K562 (cell line): Measurements from ENCODE around the gene SUOX. TPM values are rescaled to one million over a fixed set of nuclear protein-coding genes. Genes with fewer than 3 reads are reported as not detected.

Source experiments
- CBX2 ChIP-seq: fragments of 200-600 bp; sonication (generic); IDR thresholded peaks from one replicate; pipeline ENCODE4 v1.6.1; 2012; ENCODE audit warnings: mild to moderate bottlenecking, low read length, inconsistent platforms; ENCODE audit not compliant: insufficient read depth, poor library complexity, severe bottlenecking
- CXXC5 ChIP-seq: fragments of 250-450 bp; sonication (Bioruptor Pico); IDR thresholded peaks from 2 replicates; pipeline ENCODE4 v1.8.0; 2022; ENCODE audit warnings: inconsistent platforms, mild to moderate bottlenecking, moderate library complexity
- DIDO1 ChIP-seq: fragments of 450-650 bp; IDR thresholded peaks from 2 replicates; pipeline ENCODE4 v1.6.1; 2016; ENCODE audit warnings: low read depth, missing biosample characterization, missing genetic modification characterization
- E2F3 ChIP-seq: fragments of 250-450 bp; sonication (Bioruptor Pico); IDR thresholded peaks from 2 replicates; pipeline ENCODE4 v1.4.0; 2020; ENCODE audit warnings: mild to moderate bottlenecking
- ESRRB ChIP-seq: fragments of 250-450 bp; sonication (Bioruptor Pico); IDR thresholded peaks from 2 replicates; pipeline ENCODE4 v1.5.0; 2020; ENCODE audit warnings: mild to moderate bottlenecking, moderate library complexity, borderline replicate concordance
- FUS ChIP-seq: fragments of 200-400 bp; formaldehyde crosslinking; optimal IDR thresholded peaks from 2 replicates; pipeline ENCODE3; 2017; ENCODE audit warnings: low read depth, low read length
- GTF2F1 ChIP-seq: IDR thresholded peaks from 2 replicates; pipeline ENCODE4 v1.6.1; 2011; ENCODE audit warnings: low read depth, low read length, improper control_type of control experiment
- MYC ChIP-seq, 2 experiments: fragments of 250-450 bp in 1 of 2; sonication (Bioruptor Pico) in 1 of 2; IDR thresholded peaks; 2 replicates each; pipeline versions ENCODE4 v1.5.1 to v1.6.1; 2012 to 2021; ENCODE audit warnings: low read depth in 2 of 2, borderline replicate concordance in 1 of 2, improper control_type of control experiment in 1 of 2, low read length in 1 of 2, mild to moderate bottlenecking in 1 of 2, moderate library complexity in 1 of 2
- NCOA4 ChIP-seq: fragments of 450-650 bp; IDR thresholded peaks from 2 replicates; pipeline ENCODE4 v1.6.1; 2018; ENCODE audit warnings: mild to moderate bottlenecking; ENCODE audit not compliant: partially characterized antibody
- NONO ChIP-seq, 2 experiments: fragments of 200-400 bp in 1 of 2; fragments of 450-650 bp in 1 of 2; formaldehyde crosslinking in 1 of 2; IDR thresholded peaks; 2 replicates each; pipeline ENCODE4 v1.6.1; 2017; ENCODE audit warnings: low read depth in 2 of 2, mild to moderate bottlenecking in 2 of 2, moderate library complexity in 2 of 2, low read length in 1 of 2
- NR3C1 ChIP-seq: sonication (generic); formaldehyde crosslinking; IDR thresholded peaks from 2 replicates; pipeline ENCODE4 v1.8.1; 2022; ENCODE audit warnings: missing genetic modification reagents
- PCBP2 ChIP-seq: fragments of 200-400 bp; formaldehyde crosslinking; IDR thresholded peaks from 2 replicates; pipeline ENCODE4 v1.6.1; 2018; ENCODE audit warnings: low read length, low read depth, mild to moderate bottlenecking, moderate library complexity; ENCODE audit not compliant: poor library complexity, severe bottlenecking
- RB1 ChIP-seq: fragments of 450-650 bp; IDR thresholded peaks from 2 replicates; pipeline ENCODE4 v1.6.1; 2017; ENCODE audit warnings: low read depth, mild to moderate bottlenecking
- RBM22 ChIP-seq: fragments of 200-400 bp; formaldehyde crosslinking; IDR thresholded peaks from 2 replicates; pipeline ENCODE4 v1.6.1; 2018; ENCODE audit warnings: low read length, low read depth; ENCODE audit not compliant: poor library complexity, severe bottlenecking
- SETDB1 ChIP-seq: IDR thresholded peaks from one replicate; pipeline ENCODE4 v1.6.1; 2012; ENCODE audit warnings: low read length, control low read depth, inconsistent platforms
- SMAD4 ChIP-seq: fragments of 250-450 bp; sonication (Bioruptor Pico); conservative IDR thresholded peaks from 2 replicates; pipeline ENCODE4 v1.8.0; 2021; ENCODE audit warnings: inconsistent platforms, mild to moderate bottlenecking, moderate library complexity
- SMARCB1 ChIP-seq: IDR thresholded peaks from 2 replicates; pipeline ENCODE4 v1.6.1; 2011; ENCODE audit warnings: improper control_type of control experiment, low read depth; ENCODE audit not compliant: insufficient read length
- SRSF1 ChIP-seq: fragments of 200-400 bp; formaldehyde crosslinking; IDR thresholded peaks from 2 replicates; pipeline ENCODE4 v1.6.1; 2017; ENCODE audit warnings: mild to moderate bottlenecking, low read depth, low read length, moderate library complexity
- TEAD4 ChIP-seq, 2 experiments: sonication (generic) in 1 of 2; formaldehyde crosslinking in 1 of 2; IDR thresholded peaks; 2 replicates each; pipeline versions ENCODE4 v1.6.1 to v1.8.0; 2012 to 2022; ENCODE audit warnings: borderline replicate concordance in 1 of 2, inconsistent platforms in 1 of 2, low read length in 1 of 2, mild to moderate bottlenecking in 1 of 2, missing genetic modification reagents in 1 of 2
- ZNF133 ChIP-seq: fragments of 250-450 bp; sonication (Bioruptor Pico); IDR thresholded peaks from 2 replicates; pipeline ENCODE4 v1.4.0; 2020; ENCODE audit warnings: mild to moderate bottlenecking
- ZNF324 ChIP-seq: fragments of 250-450 bp; sonication (Bioruptor Pico); IDR thresholded peaks from 2 replicates; pipeline ENCODE4 v1.4.0; 2020; ENCODE audit warnings: mild to moderate bottlenecking
- ZNF707 ChIP-seq: fragments of 250-450 bp; sonication (Bioruptor Pico); conservative IDR thresholded peaks from 2 replicates; pipeline ENCODE4 v1.8.0; 2022; ENCODE audit warnings: inconsistent platforms, mild to moderate bottlenecking, moderate library complexity
- ZNF717 ChIP-seq: fragments of 250-450 bp; sonication (Bioruptor Pico); IDR thresholded peaks from 2 replicates; pipeline ENCODE4 v1.5.0; 2021
- polyA plus RNA-seq, 8 experiments: library from polyadenylated mRNA; depleted of rRNA in 4 of 8; stranded (reverse) in 5 of 8; unstranded in 3 of 8; fragments of >200 nt; fragmentation: Nextera tagmentation in 2 of 8; fragmentation: Illumina TruSeq in 1 of 8; extraction: Ambion mirVana in 2 of 8; extraction: Trizol in 1 of 8; gene quantifications; 2 replicates each; pipeline versions ENCODE4 v1.2.1 to v1.2.3, GENCODE V29; 2011 to 2014; ENCODE audit warnings: inconsistent platforms in 1 of 8, missing spikeins in 1 of 8
- total RNA-seq, 7 experiments: library from RNA; depleted of rRNA in 6 of 7; stranded (reverse); fragments of >200 nt in 6 of 7; fragmentation: Illumina TruSeq in 2 of 7; extraction: Trizol in 2 of 7; gene quantifications; 2 replicates each; pipeline versions ENCODE4 v1.2.1 to v1.2.3, GENCODE V29; 2011 to 2021; ENCODE audit warnings: low replicate concordance in 1 of 7
- TF ChIP-seq, protein P1 (sequence below): fragments of 200-800 bp; sonication (Bioruptor generic); IDR thresholded peaks from 2 replicates; pipeline ENCODE4 v1.6.1; 2016; ENCODE audit warnings: missing genetic modification characterization, missing compliant biosample characterization

Gene SUOX
- total and polyA plus RNA-seq, 9 of the 15 experiments (the other 6 are each of a cell fraction or from before 2014, with no cell fraction given) = 9.2 to 39.7 (median 25.4) TPM

DNA sequence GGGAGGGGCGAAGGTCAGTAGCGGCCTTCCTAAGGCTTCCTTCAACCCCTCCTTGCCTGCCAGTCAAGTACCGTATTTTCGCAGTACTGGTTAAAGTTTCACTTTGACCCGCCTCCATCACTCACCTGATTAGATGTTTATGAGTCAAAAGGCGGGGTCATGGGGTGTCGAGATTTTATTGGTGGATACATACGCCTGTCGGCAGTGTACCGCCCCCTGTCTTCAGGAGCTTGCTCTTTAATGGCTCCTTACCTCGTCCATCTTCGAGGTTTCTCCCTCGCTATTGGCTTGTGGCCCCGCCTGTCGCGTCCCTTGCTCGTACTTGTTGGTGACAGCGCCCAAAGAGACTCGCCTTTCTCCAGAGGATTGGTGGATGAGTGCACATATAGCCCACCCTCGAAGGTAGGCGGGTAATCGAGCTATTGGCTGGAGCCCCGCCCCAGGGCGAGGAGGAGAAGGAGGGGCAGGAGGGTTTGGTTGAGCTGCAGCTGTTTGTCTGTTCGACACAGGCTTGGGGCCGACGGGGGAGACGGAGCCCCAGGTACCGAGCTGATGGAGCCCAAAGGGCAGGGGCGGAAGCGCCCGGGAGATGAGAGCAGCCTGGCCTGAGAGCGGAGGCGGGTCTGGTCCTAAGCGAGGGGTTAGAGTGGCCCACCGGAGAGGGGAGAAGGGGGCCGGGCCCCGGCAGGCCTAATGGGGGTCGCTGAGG is 23.3 kb upstream of the SUOX start, which contains the start of gene RAB5B (continued):
- TF ChIP-seq TEAD4 (IDR thresholded peaks at IDR 0.05; ENCODE audit: low read length) = 0 out of 2 replicates have a peak, but pooled peaks have one; percentile 25
- no peak for TF ChIP-seq TEAD4 (CRISPR knock-in tag; IDR thresholded peaks at IDR 0.05; ENCODE audit: borderline replicate concordance)
- TF ChIP-seq ESRRB (CRISPR knock-in tag) = no peak
- TF ChIP-seq SETDB1 = no peak
- no peak for TF ChIP-seq ZNF707
- TF ChIP-seq RBM22 = no peak
- TF ChIP-seq SMARCB1 = no peak
- TF ChIP-seq GTF2F1 = no peak
- TF ChIP-seq PCBP2 = no peak
- TF ChIP-seq CBX2 = no peak
- no peak for TF ChIP-seq ZNF324
- no peak for TF ChIP-seq SRSF1
- TF ChIP-seq FUS = no peak
- TF ChIP-seq, protein P1, sequence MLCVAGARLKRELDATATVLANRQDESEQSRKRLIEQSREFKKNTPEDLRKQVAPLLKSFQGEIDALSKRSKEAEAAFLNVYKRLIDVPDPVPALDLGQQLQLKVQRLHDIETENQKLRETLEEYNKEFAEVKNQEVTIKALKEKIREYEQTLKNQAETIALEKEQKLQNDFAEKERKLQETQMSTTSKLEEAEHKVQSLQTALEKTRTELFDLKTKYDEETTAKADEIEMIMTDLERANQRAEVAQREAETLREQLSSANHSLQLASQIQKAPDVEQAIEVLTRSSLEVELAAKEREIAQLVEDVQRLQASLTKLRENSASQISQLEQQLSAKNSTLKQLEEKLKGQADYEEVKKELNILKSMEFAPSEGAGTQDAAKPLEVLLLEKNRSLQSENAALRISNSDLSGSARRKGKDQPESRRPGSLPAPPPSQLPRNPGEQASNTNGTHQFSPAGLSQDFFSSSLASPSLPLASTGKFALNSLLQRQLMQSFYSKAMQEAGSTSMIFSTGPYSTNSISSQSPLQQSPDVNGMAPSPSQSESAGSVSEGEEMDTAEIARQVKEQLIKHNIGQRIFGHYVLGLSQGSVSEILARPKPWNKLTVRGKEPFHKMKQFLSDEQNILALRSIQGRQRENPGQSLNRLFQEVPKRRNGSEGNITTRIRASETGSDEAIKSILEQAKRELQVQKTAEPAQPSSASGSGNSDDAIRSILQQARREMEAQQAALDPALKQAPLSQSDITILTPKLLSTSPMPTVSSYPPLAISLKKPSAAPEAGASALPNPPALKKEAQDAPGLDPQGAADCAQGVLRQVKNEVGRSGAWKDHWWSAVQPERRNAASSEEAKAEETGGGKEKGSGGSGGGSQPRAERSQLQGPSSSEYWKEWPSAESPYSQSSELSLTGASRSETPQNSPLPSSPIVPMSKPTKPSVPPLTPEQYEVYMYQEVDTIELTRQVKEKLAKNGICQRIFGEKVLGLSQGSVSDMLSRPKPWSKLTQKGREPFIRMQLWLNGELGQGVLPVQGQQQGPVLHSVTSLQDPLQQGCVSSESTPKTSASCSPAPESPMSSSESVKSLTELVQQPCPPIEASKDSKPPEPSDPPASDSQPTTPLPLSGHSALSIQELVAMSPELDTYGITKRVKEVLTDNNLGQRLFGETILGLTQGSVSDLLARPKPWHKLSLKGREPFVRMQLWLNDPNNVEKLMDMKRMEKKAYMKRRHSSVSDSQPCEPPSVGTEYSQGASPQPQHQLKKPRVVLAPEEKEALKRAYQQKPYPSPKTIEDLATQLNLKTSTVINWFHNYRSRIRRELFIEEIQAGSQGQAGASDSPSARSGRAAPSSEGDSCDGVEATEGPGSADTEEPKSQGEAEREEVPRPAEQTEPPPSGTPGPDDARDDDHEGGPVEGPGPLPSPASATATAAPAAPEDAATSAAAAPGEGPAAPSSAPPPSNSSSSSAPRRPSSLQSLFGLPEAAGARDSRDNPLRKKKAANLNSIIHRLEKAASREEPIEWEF (CRISPR knock-in tag) = no peak
- peak; percentile 50; the same call in 1 of the 2 replicates for TF ChIP-seq RB1
- peak; percentile 79 for TF ChIP-seq CXXC5 (CRISPR knock-in tag)
- TF ChIP-seq ZNF717 (CRISPR knock-in tag) = no peak
- 0 out of 2 replicates have a peak, but pooled peaks have one; percentile 58 for TF ChIP-seq E2F3 (CRISPR knock-in tag)
- no peak for TF ChIP-seq DIDO1
- TF ChIP-seq NR3C1 (CRISPR knock-in tag) = no peak
- TF ChIP-seq NONO (IDR thresholded peaks at IDR 0.05; ENCODE audit: low read depth in 2 of 2, low read length in 1 of 2) = no peak
- TF ChIP-seq MYC (IDR thresholded peaks at IDR 0.05; ENCODE audit: low read depth, low read length) = peak; percentile 33; the same call in 1 of the 2 replicates
- no peak for TF ChIP-seq MYC (CRISPR knock-in tag; IDR thresholded peaks at IDR 0.05; ENCODE audit: borderline replicate concordance, low read depth)
- no peak for TF ChIP-seq ZNF133 (CRISPR knock-in tag)
- TF ChIP-seq NCOA4 = no peak
- peak; percentile 28; the same call in 1 of the 2 replicates for TF ChIP-seq SMAD4
